GM12892 (cell line): Measurements from ENCODE around the gene MORN2.

Experiments used
- POLR2A ChIP-seq: IDR thresholded peaks from 2 replicates; pipeline ENCODE4 v1.6.1; 2011; ENCODE audit warnings: low read depth, low read length, control low read depth
- POLR2AphosphoS5 ChIP-seq: IDR thresholded peaks from 2 replicates; pipeline ENCODE4 v1.6.1; 2011; ENCODE audit warnings: low read depth, low read length, control low read depth

DNA sequence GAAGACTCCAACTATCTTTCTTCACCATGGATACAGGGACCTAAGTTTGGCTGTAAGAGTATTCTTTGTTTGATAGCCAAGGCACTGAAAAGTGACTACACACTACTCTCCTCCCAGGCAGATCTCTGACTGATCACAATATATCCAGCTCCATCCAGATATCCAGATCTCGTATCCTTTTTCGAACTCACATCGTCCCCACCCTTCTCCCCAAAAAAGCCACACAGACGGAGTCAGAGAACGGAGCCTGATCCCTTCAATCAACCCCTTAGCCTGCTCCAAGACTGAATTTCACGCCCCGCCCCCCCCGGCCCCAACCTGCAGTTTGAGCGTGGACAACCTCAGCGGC, 575 bp upstream of the MORN2 start:
- TF ChIP-seq POLR2A (no peak), POLR2AphosphoS5 (no peak)
